ENCODE measurements around the gene MYEOV.

DNA sequence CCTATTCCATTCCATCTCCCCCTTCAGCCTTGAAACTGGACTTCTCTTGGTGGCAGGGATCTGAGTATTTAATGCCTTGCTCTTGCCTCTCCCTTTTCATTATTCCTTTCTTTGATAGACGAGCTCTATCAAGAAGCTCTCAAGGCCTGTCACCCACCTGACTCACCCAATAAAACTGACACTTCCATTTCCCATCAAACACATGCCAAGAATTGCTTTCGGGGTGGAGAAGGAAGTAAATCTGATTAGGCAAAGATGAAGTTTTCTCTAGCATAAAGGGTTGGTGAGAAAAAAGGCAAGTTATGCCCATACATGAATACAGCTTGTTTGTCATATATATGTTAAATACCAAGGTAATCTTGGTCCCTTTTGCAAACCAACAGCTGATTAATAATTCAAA is 34.9 kb upstream of the MYEOV start:
- TF ChIP-seq, protein P1, sequence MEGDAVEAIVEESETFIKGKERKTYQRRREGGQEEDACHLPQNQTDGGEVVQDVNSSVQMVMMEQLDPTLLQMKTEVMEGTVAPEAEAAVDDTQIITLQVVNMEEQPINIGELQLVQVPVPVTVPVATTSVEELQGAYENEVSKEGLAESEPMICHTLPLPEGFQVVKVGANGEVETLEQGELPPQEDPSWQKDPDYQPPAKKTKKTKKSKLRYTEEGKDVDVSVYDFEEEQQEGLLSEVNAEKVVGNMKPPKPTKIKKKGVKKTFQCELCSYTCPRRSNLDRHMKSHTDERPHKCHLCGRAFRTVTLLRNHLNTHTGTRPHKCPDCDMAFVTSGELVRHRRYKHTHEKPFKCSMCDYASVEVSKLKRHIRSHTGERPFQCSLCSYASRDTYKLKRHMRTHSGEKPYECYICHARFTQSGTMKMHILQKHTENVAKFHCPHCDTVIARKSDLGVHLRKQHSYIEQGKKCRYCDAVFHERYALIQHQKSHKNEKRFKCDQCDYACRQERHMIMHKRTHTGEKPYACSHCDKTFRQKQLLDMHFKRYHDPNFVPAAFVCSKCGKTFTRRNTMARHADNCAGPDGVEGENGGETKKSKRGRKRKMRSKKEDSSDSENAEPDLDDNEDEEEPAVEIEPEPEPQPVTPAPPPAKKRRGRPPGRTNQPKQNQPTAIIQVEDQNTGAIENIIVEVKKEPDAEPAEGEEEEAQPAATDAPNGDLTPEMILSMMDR (IDR thresholded peaks at IDR 0.05) = no peak
- TF ChIP-seq POLR2A (IDR thresholded peaks at IDR 0.05) = no peak
